ENCODE results near the gene AGT.
"Not testable (repeated sequence)": the region's sequence is repeated elsewhere in the genome, so short reads cannot be mapped to it uniquely, and the experiment has no call there.

Gene AGT

DNA sequence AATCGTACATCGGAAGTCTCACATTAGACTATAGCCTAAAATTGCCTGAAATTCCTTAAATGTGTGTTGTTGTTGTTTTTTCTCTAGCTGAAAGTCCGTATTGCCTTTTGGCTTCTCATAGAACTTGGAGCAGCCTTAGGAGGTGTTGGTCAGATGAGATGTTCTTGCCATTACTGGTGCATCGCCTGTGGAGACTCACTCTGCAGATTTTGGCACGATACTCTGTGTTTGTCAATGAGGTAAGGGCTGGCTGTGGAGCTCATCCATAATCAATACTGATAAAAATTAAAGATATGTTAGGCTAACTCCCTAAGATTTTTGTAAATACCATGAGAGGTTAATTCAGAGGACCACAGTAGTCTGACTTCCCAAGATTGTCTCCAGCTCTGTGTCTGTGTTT lies 28.9 kb downstream of the AGT start:
- DNase-seq: no peak

DNA sequence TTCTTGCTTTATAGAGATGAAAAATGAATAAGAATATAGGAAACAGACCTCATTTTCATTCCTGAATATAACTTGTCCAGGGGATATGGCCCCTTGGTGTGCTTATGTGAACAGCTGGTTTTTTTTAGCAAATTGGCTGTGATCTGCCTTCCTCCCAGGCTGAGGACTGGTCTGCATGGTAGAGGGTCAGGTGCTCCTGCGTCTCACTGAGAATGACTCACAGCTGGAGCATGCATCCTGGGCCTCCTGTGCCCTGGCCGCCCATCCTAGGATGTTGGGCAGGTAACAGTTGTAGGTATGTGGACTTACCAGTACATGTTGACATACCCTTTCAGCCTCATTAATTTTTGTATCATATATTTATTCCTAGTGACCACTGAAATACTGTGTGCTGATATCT lies 29.8 kb downstream of the AGT start:
- no peak for DNase-seq

DNA sequence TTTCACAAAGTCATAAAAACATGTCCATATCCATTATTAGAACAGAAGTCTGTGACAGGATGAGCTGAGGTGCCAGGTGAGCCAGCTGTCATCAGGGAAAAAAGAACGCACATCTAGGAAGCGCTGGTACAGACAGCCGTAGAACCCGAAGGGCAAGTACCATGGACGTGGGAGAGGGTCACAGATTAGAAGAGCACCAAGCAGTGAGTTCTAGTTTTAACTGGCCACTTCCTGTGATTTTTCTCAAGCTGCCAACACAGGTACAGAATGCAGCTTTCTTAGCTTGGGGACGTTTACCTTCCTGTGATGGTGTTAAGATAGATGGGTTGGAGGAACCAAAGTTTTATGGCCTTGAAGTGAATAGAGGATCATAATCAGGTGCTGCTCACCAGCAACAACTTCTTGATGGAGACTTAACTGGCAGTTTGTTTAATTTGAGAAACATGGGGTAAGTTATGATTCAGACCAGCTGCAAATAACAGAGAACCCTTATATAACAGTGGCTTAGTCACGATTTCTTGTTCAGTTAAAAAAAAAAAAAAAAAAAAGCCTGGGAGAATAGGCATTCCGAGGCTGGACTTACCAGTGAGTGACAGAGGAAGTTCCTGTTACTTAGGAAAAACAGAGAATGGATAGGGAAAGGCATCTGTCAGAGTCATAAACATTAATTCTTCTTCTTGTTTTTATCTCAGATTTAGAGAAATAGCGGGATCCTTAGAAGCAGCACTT lies 30.9 kb downstream of the AGT start:
- DNase-seq: no peak

DNA sequence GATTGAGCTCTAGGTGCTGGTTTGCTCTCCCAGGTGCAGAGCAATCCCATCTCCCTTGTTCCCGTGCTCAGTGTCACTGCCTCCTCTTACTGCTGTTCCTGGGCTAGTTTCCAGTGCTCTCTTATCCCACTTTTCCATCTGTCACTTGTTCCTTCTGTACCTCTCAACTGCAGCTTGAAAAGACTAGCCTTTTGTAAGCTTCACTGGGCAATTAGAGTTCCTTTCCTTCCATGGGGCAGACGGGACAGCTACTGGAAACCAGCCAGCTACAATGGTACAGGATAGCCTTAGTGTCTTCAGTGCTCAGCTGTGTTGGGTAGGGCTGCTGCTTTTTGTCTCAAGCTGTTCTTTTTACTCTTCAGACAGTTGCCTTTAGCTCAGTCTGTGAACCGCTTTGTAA lies 31.6 kb downstream of the AGT start:
- peak; percentile 42 for DNase-seq

- peak; percentile 82 for DNase-seq
Measured at GRCh38 chr1:230681599-230681998, 32.3 kb downstream of the AGT start.

DNA sequence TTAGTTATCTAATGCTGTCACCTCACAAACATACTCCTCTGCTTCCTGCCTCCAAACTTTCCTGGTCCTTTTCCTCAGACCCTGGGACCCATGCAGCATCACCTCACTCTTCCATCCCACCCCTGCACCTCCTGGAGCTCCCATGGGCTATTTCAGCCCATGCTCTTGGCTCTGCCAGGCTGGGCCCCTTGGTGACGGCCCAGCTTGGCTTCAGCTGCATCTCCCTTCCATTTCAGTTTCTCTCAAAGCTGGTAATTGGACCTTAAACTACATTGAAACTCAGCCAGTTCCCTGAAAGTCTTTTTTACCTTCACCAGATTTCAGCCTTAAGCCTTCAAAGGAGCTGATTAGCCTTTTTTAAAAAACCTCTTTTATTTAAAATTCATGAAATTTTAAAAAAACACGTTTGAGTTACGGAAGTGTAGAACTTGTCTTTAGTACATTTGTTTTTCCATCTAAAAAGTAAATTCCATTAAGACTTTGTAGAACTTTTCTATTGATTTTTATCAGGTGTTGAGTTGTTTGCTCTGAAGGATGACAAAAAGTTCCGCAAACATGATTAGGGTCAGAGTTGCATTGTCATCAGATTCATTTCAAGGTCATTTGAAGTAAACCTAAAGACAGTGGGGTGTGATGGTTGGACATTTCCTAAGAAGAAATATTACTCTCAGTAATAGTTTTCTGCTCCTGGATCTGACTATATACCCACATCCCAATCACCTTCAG lies 33.5 kb downstream of the AGT start:
- DNase-seq: no peak

DNA sequence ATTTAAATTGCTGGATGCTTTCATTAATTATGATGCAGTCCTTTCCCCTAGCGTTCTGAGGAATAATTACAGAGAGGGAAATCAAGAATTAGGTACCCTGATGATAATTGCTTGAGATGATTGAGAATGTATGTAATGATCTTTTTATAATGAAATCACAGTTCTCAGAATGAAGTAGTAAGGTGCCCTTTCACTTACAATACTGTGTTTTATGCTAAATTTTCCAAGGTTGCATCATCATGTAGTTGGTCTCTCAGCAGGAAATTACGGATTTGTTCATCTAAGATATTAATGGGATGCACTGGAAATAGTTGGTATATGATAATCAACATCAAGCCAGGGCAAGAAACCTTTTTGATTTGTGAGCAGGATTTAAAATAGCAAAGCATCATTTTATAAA lies 34.1 kb downstream of the AGT start:
- no peak for DNase-seq

- DNase-seq: no peak
Measured at GRCh38 chr1:230679192-230679591, 34.7 kb downstream of the AGT start.

GRCh38 chr1:230677200-230677599 lies 36.7 kb downstream of the AGT start:
- no peak for DNase-seq

DNA sequence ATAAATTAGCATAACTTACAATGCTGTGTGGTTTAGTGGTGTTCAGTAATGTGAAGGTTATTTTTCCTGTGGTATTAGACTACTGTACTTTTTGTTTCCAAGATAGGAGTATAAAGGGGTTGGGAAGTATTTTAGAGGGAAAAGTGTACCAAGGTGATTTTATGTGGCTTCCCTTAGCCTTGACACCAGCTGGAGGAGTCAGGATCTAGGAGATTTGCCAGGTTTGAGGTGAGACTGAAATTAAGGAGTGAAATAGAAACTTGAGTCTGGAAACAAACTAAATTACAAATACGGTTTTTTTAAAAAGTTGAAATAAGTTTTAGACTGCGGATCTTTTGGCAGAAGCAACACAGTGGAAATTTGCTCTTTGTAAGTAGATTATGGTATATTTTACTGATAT lies 39.3 kb downstream of the AGT start:
- DNase-seq: no peak

DNA sequence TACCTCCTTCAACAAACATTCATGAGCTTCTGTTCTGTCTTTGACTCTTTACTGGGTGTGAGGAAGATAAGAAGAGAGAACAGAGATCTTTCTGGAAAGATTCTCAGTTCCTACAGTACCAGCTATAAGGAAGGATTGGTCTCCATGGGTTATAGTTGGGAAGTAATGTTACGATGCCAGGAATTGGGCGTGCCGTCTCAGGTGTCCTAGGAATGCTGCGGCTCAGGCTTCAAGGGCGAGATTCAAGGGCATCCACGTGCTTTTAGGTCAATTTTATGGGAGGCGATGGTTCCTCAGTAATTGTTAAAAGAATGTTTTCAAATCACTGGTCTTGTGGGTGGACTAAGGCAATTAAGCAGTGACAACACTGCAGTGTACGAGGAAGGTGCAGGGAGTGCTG lies 44.4 kb downstream of the AGT start:
- no peak for DNase-seq

GRCh38 chr1:230668227-230668626 lies 45.7 kb downstream of the AGT start:
- DNase-seq: no peak

GRCh38 chr1:230661976-230662375 lies 51.9 kb downstream of the AGT start:
- no peak for DNase-seq

- no peak for DNase-seq
Measured at GRCh38 chr1:230658691-230659090, 55.2 kb downstream of the AGT start.

DNA sequence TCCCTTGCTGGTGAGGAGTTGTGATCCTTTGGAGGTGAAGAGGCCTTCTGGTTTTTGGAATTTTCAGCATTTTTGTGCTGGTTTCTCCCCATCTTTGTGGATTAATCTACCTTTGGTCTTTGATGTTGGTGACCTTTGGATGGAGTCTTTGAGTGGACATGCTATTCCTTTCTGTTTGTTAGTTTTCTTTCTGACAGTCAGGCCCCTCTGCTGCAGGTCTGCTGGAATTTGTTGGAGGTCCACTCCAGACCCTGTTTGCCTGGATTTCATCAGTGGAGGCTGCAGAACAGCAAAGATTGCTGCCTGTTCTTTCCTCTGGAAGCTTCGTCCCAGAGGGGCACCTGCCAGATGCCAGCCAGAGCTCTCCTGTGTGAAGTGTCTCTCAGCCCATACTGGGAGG lies 55.8 kb downstream of the AGT start:
- not testable (repeated sequence) for DNase-seq

GRCh38 chr1:230656719-230657118 lies 57.2 kb downstream of the AGT start:
- DNase-seq: not testable (repeated sequence)
